HG03135 (cell line): ENCODE data around the gene KRT24.
"Not testable (repeated sequence)": the region's sequence is repeated elsewhere in the genome, so short reads cannot be mapped to it uniquely, and the experiment has no call there.

Experiments used
- ATAC-seq: cut with Tn5 transposase; IDR thresholded peaks from one replicate; pipeline ENCODE4 v1.9.1; 2021; ENCODE audit warnings: mild to moderate bottlenecking, moderate library complexity; ENCODE audit not compliant: unreplicated experiment

The KRT24 gene

GRCh38 chr17:40703652-40704051, at the start of gene KRT24:
Gene KRT24 (minus strand): TSS chr17:40703752. CDS start chr17:40703693, 59 bp downstream.
- ATAC-seq = no peak

GRCh38 chr17:40751065-40751464, 47.5 kb upstream of the KRT24 start:
- ATAC-seq = no peak

GRCh38 chr17:40750391-40750790, 46.8 kb upstream of the KRT24 start:
- ATAC-seq = no peak

- ATAC-seq = not testable (repeated sequence)
Measured at GRCh38 chr17:40748666-40749065, 45.1 kb upstream of the KRT24 start.

GRCh38 chr17:40738553-40738952, 35.0 kb upstream of the KRT24 start:
- ATAC-seq = no peak

- no peak for ATAC-seq
Measured at GRCh38 chr17:40735016-40735415, 31.5 kb upstream of the KRT24 start.

- no peak for ATAC-seq
Measured at GRCh38 chr17:40734018-40734417, 30.5 kb upstream of the KRT24 start.

GRCh38 chr17:40730970-40731369, 27.4 kb upstream of the KRT24 start:
- no peak for ATAC-seq

GRCh38 chr17:40727447-40728231, 24.1 kb upstream of the KRT24 start:
- no peak for ATAC-seq

- no peak for ATAC-seq
Measured at GRCh38 chr17:40726919-40727318, 23.4 kb upstream of the KRT24 start.

GRCh38 chr17:40724656-40725055, 21.1 kb upstream of the KRT24 start:
- ATAC-seq = no peak

GRCh38 chr17:40722241-40722640, 18.7 kb upstream of the KRT24 start:
- no peak for ATAC-seq

- ATAC-seq = no peak
Measured at GRCh38 chr17:40720899-40721298, 17.3 kb upstream of the KRT24 start.

- ATAC-seq = no peak
Measured at GRCh38 chr17:40718930-40719329, 15.4 kb upstream of the KRT24 start.

GRCh38 chr17:40717776-40718175, 14.2 kb upstream of the KRT24 start:
- ATAC-seq = no peak

GRCh38 chr17:40714473-40714872, 10.9 kb upstream of the KRT24 start:
- no peak for ATAC-seq

GRCh38 chr17:40707745-40708144, 4.2 kb upstream of the KRT24 start:
- no peak for ATAC-seq

GRCh38 chr17:40705584-40705983, 2.0 kb upstream of the KRT24 start:
- ATAC-seq = no peak

GRCh38 chr17:40702271-40702670, 1.3 kb downstream of the KRT24 start:
- no peak for ATAC-seq

- ATAC-seq = no peak
Measured at GRCh38 chr17:40699853-40700252, 3.7 kb downstream of the KRT24 start.

GRCh38 chr17:40699371-40699770, 4.2 kb downstream of the KRT24 start:
- no peak for ATAC-seq

GRCh38 chr17:40697297-40697696, 6.3 kb downstream of the KRT24 start:
- ATAC-seq = no peak

GRCh38 chr17:40696651-40697072, 6.9 kb downstream of the KRT24 start:
- no peak for ATAC-seq
